Stimulated activated CD8-positive, alpha-beta memory T cell treated with anti-CD3 and anti-CD28 coated beads, Interleukin-4, amount 100 ng/mL, for 4 hours (primary cell): ENCODE measurements around the gene MAS1L.
"Not testable (repeated sequence)": the region's sequence is repeated elsewhere in the genome, so short reads cannot be mapped to it uniquely, and the experiment has no call there.

Source experiments
- DNase-seq, 2 donors: peaks; one replicate each; pipeline ENCODE4 v3.0.0-alpha.2; 2020; ENCODE audit warnings: low read depth in 2 of 2, low spot score in 1 of 2

MAS1L gene

DNA sequence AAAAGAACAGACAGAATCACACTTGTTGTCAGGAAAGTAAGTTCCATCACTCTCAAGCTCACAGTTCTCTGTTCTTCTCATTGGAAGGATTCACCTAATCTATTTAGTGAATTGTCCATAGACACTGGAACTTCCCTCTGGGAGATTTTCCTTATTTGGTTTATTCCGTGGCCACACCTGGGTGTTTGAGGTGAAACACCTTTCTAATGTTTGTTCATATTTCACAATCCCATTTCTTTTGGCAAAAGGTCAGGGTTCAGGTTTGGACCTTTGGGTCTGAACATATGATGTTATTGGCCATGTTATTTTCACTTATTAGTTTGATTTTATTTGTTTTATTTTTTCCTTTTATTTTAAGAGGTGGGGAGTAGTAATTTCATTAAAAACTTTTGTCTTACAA, 4.0 kb downstream of the MAS1L start:
- DNase-seq: no peak

DNA sequence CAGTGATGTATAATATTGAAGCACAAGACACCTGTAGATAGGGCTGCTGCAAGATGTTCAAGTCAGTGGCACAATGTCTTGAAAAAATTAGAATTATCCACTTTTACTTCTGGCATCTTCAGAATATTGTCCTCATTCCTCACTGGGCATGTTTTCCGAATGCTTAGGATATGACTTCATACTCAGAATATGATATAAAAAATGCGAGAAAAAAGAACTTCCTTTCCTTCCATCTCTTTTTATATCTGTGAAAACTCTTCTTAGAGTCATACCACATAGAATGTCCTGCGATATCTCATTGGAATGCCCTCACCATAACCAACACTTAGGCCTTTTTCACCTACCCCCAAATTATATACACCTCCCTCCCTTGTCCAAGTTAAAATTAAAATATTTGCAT, 4.6 kb downstream of the MAS1L start:
- no peak for DNase-seq

DNA sequence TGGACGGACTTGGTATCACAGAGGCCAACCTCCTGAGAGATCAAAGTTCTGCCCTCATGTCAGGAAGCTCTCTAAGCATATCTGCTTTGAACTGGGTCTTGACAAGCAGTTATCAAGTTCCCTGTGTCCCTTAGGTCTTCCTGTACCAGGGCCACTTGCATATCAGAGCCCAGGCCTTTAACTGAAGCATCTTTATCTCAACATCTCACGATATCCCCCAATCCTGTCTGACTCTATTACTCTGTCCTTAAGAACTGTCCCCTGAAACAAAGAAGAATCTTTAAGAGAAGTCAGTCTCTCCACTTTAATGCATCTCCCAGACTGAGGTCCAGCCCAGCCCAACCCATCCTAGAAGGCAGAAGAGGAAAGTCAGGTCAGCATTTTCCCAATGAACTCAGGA, 8.2 kb downstream of the MAS1L start:
- DNase-seq: no peak

DNA sequence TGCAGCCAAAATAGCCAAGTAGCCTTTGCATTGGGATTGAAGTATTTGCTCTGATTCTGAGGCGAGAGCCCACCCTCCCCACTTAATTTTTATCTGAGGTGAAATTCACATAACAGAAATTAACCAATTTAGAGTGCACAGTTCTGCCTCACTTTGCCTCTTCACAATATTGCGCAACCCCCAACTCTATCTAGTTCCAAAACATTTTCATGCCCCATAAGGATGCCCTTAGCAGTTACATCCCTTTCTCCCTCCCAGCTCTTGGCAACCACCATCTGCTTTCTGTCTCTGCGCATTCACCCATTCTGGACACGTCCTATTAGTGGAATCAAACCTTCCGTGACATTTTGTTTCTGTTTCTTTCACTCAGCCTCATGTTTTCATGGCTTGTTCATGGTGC, 9.0 kb downstream of the MAS1L start:
- no peak for DNase-seq

DNA sequence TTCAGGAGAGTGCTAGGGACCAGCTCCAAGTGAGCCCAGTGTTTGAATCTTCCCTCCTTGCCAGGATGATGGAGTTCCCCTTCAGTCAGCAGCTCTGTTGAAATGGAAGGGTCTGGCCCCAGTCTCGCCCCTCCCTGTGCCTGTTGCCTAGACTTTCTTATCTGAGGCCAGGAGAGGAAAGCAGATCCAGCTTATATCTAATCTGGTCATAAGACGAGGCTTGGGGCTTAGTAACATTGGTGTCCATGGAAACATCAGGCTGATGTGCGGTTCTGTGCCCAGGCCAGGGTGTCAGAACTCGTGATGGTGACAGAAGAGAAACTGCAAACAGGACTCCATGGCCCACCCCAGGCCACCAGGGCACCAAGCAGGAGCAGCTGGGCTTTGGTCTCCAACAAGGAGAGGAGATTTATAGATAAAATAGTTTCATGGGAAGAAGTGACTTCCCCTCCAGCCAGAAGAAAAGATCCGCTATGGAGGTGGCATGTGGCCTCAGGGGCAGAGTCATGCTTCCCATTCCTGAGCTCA, 9.8 kb downstream of the MAS1L start:
- no peak for DNase-seq

DNA sequence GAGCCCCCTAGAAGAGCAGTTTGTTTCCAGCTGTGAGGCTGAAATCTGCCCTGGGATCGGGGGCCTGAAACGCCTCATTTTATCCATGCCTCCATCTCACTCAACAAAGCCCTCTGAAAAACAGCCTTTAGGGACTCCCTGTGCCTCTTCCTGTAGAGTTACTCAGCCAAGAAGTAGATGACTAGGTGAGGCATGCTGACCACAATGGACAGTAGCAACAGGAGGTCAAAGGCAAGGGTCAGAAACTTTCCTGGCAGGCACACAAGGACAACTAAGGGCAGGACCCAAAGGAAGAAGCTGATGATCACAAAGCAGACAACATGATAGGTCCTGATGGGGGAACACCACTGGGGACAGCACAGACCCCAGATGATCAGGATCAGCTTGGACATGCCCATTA, 12.8 kb downstream of the MAS1L start:
- no peak for DNase-seq

- no peak for DNase-seq
Observed at GRCh38 chr6:29466241-29466640, 21.5 kb downstream of the MAS1L start.

DNA sequence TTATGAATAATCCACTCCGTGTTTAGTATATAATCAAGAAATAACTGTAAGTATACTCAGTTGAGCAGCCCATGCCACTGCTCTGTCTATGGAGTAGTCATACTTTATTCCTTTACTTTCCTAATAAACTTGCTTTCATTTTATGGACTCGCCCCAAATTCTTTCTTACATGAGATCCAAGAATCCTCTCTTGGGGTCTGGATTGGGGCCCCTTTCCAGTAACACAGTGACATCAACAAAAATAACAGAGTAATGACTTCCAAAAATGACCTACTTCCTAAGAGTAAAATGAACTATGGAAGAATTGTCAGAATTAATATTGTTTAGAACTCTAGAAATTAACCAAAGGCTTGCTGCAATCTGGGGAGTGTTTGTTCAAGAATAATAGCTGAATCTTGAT, 22.0 kb downstream of the MAS1L start:
- DNase-seq: no peak

GRCh38 chr6:29465279-29465678, 22.5 kb downstream of the MAS1L start:
- no peak for DNase-seq

- DNase-seq: no peak
Observed at GRCh38 chr6:29462022-29462421, 25.7 kb downstream of the MAS1L start.

- DNase-seq: no peak
Observed at GRCh38 chr6:29461021-29461814, 26.5 kb downstream of the MAS1L start.

DNA sequence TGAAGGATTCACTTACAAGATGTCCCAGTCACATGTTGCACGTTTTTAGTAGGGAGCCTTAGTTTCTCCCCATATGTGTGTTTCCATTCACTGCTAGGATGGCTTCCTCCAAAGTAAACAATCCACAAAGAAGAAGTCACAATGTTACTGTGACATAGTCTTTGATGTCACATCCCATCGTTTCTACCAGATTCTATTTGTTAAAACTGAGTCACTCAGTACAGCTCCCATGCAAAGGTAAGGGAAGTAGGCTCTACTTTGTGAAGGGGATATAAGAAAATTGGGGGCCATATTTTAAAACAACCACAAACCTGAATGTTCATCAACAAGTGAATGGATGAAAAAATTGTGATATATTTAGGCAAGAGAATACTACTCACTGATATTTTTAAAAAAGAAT, 30.8 kb downstream of the MAS1L start, which contains the start of the genes OR11A1 and OR2H1:
Gene OR11A1, minus strand, starts transcription at position 101 of the 400 bp plus-strand sequence. CDS start 29,430 bp downstream, outside the sequence.
Gene OR2H1, plus strand, starts transcription at position 185 of the 400 bp plus-strand sequence. CDS start 4,615 bp downstream, outside the sequence.
- DNase-seq: no peak

DNA sequence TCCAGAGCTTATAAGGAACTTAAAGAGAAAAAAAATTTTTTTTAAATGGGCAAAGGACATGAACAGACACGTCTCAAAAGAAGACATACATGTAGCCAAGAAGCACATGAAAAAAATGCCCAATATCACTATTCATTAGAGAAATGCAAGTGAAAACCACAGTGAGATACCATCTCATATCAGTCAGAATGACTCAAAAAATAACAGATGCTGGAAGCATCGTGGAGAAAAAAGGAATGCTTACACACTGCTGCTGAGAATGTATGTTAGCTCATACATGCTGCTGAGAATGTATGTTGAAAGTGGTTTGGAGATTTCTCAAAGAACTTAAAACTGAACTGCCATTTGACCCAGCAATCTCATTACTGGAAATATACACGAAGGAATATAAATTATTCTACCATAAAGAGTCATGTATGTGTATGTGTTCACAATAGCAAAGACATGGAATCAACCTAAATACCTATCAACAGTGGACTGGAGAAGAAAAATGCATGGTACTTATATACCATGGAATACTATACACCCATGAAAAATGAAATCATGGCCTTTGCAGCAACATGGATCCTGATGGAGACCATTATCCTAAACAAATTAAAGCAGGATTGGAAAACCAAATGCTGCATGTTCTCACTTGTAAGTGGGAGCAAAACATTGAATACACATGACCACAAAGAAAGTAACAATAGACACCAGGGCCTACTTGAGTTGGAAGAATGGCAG, 36.1 kb downstream of the MAS1L start:
- DNase-seq: no peak

- no peak for DNase-seq
Observed at GRCh38 chr6:29447670-29448069, 40.1 kb downstream of the MAS1L start.

GRCh38 chr6:29444031-29444430, 43.7 kb downstream of the MAS1L start:
- DNase-seq: not testable (repeated sequence)

- DNase-seq: no peak
Observed at GRCh38 chr6:29442719-29443118, 45.0 kb downstream of the MAS1L start.

DNA sequence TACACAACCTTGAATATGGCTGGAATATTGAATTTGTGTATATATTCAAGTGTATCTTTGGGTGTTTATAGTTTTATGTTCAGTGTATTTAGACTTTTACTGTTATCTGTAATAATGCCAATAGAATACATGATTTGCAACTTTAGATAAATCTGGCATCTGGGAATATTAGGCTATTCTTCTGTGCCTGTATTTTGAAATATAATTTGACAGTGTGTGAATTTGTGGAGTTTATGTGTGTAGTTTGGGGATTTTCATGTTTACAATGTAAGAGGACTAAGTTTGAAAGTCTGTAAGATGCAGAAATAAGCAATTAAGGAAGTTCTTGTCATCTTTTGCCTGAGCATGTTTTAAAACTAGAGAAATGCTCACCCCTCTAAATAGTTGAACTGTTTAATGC, 48.8 kb downstream of the MAS1L start, which contains the start of gene OR10C1:
Gene OR10C1, plus strand, starts transcription at position 301 of the 400 bp plus-strand sequence. CDS start 710 bp downstream, outside the sequence.
- DNase-seq: no peak

GRCh38 chr6:29436730-29437129, 51.0 kb downstream of the MAS1L start:
- DNase-seq: not testable (repeated sequence)
